AG09309 (cell line): ENCODE results near the gene DIPK1C.

Experiments
- DNase-seq: peaks from one replicate; pipeline ENCODE4 v3.0.0-alpha.2; 2010; ENCODE audit warnings: low read depth
- H3K4me3 ChIP-seq: 2 replicates; pipeline ENCODE4 v1.5.1; 2011; ENCODE audit warnings: mild to moderate bottlenecking, low read depth, low read length, moderate library complexity; ENCODE audit not compliant: control insufficient read depth
- CTCF ChIP-seq: IDR thresholded peaks from 2 replicates; pipeline ENCODE4 v1.5.1; 2011; ENCODE audit warnings: mild to moderate bottlenecking, low read depth, low read length, inconsistent platforms; ENCODE audit not compliant: insufficient read depth, control insufficient read depth; ENCODE audit errors: missing control alignments

The DIPK1C gene

DNA sequence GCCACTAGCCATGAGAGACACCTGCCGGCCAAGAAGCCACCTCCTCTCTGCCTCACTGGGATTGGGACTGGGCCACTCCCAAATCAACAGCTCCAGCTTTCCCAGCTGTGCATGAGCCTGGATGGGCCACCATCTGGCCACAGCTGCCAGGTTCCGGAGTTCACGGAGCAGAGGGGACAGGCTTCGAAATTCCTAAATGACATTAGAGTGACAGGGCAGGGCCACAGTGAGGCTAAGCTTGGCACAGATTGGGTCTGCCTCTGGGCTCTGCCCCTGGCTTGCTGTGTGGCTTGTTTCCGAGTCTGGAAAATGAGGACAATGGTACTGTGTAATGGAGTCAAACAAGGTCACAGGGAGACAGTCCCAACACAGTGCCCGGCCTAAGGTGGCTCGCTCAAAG, 6.5 kb downstream of the DIPK1C start:
- TF ChIP-seq CTCF: no peak
- H3K4me3 ChIP-seq: no peak overlapping the region
- no peak for DNase-seq

DNA sequence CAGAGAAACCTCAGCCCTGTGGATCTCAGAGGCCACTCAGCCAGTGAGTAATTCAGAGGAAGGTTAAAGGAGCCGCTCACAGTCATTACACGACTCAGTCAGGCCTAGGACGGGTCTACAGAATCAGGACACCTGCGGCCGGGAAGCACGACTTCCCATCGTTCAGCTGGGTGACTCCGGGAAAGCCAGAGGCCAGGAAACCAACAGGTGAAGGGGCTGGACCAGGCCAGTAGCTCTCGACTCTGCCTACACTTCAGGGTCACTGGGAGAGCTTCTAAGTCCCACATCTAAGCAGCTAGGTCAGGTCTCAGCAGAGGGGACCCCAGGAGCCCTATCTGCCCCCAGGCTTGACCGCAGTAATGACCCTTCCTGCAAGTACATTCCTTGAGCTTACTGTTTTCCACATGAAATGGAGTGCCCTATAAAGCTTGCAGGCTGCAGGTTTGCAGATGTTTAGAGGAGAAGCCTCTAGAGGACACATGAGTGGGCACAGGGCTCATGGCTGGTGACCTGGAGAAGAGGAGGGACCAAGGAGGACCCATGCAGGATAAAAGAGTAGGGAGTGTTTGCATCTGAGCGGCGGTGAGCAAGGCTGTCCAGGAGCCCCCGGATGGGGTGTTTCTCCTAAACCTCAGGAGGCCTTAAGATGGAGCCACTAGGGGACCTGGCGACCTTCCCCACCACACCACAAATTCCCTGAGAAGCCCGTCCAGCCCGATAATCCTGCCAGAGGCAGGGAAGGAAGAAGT, 9.5 kb downstream of the DIPK1C start:
- DNase-seq: no peak
- no peak overlapping the region for H3K4me3 ChIP-seq
- TF ChIP-seq CTCF: no peak

DNA sequence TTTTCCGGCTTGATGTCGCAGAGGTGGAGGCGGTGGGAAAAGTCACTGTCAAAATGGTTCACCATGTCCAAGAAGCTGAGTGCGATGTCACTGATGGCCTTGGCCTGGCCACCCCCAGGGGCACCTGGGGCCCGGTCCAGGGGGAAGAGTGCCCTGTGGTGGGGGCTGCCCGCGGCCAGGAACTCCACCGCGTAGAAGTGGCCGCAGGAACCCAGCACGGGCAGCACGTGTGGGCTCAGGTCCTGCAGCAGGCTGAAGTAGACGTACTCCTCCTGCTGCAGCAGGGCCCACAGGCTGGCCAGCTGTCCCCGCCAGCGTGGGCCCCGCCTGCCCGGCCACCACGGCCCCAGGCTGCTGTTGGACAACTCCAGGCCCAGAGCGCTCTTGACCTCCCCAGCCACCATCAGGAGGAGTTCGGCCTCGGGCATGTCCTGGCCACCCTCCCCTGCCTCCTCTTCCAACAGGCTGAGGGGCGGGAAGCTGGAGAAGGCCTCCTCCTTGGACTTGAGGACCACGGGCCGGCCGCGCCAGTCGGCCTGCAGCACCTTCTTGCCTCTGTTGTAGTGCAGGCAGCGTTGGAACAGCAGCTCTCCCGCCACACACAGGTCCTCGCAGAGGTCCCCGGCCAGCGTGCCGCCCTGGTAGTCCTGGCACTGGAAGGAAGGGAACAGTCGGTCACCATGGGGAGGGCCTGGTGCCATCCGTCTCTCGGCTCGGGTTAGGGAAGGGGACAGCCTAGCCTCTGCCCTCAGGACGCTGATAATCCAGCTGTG, 10.3 kb downstream of the DIPK1C start:
- DNase-seq: no peak
- TF ChIP-seq CTCF: no peak
- no peak overlapping the region for H3K4me3 ChIP-seq

GRCh38 chr18:74446178-74446577, 10.9 kb downstream of the DIPK1C start:
- TF ChIP-seq CTCF: no peak
- DNase-seq: no peak
- H3K4me3 ChIP-seq: no peak overlapping the region

DNA sequence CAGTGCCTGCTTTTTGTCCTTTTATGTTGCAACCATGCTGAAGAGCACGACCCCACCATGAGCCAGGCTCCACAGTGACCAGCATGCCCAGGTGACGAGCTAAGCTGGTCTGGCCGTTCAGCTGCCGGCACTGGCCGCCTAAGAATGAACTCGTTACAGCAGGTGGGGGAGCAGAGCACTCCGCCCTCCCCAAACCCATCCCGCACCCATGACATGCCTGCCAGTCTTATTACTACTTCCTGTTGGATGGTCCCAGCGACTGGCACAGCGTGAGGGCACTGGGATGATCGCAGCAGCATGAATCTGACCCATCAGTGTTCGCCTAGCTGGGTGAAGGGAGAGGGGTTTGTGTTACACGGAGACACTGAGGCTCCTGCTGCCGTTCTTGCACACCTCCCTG, 11.5 kb downstream of the DIPK1C start:
- no peak for TF ChIP-seq CTCF
- no peak overlapping the region for H3K4me3 ChIP-seq
- no peak for DNase-seq

GRCh38 chr18:74444104-74444503, 13.0 kb downstream of the DIPK1C start:
- H3K4me3 ChIP-seq: no peak overlapping the region
- no peak for TF ChIP-seq CTCF
- no peak for DNase-seq
